Measurements from ENCODE around the gene SKIDA1.

The SKIDA1 gene

GRCh38 chr10:21473135-21473534, 52.3 kb downstream of the SKIDA1 start:
- no peak for TF ChIP-seq CTCF (IDR thresholded peaks at IDR 0.05; ENCODE audit: insufficient read depth, low read length, missing control alignments)
- DNase-seq (ENCODE audit: low read depth, low spot score), result no peak
- H3K4me3 ChIP-seq (ENCODE audit: low read depth, low read length), result no peak overlapping the region
- CTCF ChIA-PET, result interaction anchor here (0.7 kb wide), 1 partner anchor 199 kb away, joined by 3 read pairs; no protein-coding TSS in a partner anchor
- POLR2A ChIA-PET, result no interaction called here

- TF ChIP-seq CTCF (IDR thresholded peaks at IDR 0.05; ENCODE audit: insufficient read depth, low read length, missing control alignments), result no peak
- no peak for DNase-seq (ENCODE audit: low read depth, low spot score)
- POLR2A ChIA-PET, result no interaction called here
- CTCF ChIA-PET, result no interaction called here
- H3K4me3 ChIP-seq (ENCODE audit: low read depth, low read length), result no peak overlapping the region
These were observed 57.4 kb downstream of the SKIDA1 start for GRCh38 chr10:21468086-21468485.

- no peak overlapping the region for H3K4me3 ChIP-seq (ENCODE audit: low read depth, low read length)
- no peak for TF ChIP-seq CTCF (IDR thresholded peaks at IDR 0.05; ENCODE audit: insufficient read depth, low read length, missing control alignments)
- ChIA-PET CTCF (no interaction called here), POLR2A (no interaction called here)
- no peak for DNase-seq (ENCODE audit: low read depth, low spot score)
These were observed 57.8 kb downstream of the SKIDA1 start for GRCh38 chr10:21467633-21468032.

GRCh38 chr10:21464134-21464533, 61.3 kb downstream of the SKIDA1 start:
- DNase-seq (ENCODE audit: low read depth, low spot score), result no peak
- no peak overlapping the region for H3K4me3 ChIP-seq (ENCODE audit: low read depth, low read length)
- POLR2A ChIA-PET, result no interaction called here
- CTCF ChIA-PET, result no interaction called here
- no peak for TF ChIP-seq CTCF (IDR thresholded peaks at IDR 0.05; ENCODE audit: insufficient read depth, low read length, missing control alignments)
